ENCODE results near the gene TMEM150C. TPM values are rescaled to one million over a fixed set of nuclear protein-coding genes. Genes with fewer than 3 reads are reported as not detected.

The TMEM150C gene
- total and polyA plus RNA-seq, 2 of the 8 experiments (the other 6 are each of a cell fraction or from before 2014, with no cell fraction given), result 1.5 to 1.7 TPM

GRCh38 chr4:82439088-82439487, 122.7 kb downstream of the TMEM150C start (continued):
- TF ChIP-seq SIN3A (conservative IDR thresholded peaks at IDR 0.05 in 1 of 2, IDR thresholded peaks at IDR 0.05 in 1 of 2; ENCODE audit: low read depth in 1 of 2, low read length in 2 of 2), result no peak
- no peak for TF ChIP-seq JUN (IDR thresholded peaks at IDR 0.05; ENCODE audit: low read depth, low read length)
- no peak for TF ChIP-seq CBX8 (IDR thresholded peaks at IDR 0.05; ENCODE audit: borderline replicate concordance, low read depth, low read length)
- no peak for TF ChIP-seq GABPA (IDR thresholded peaks at IDR 0.05; ENCODE audit: borderline replicate concordance, insufficient read depth, low read length)

Measured in H1 (cell line).